PFSK-1 (cell line): Measurements from ENCODE around the gene STK40.

ENCODE experiments used
- POLR2AphosphoS5 ChIP-seq: IDR thresholded peaks from 2 replicates; pipeline ENCODE4 v1.6.1; 2012; ENCODE audit warnings: low read depth, mild to moderate bottlenecking, control low read depth, low read length, moderate library complexity
- TAF1 ChIP-seq: IDR thresholded peaks from 2 replicates; pipeline ENCODE4 v1.6.1; 2012; ENCODE audit warnings: low read length, control low read depth, borderline replicate concordance; ENCODE audit not compliant: insufficient read depth

DNA sequence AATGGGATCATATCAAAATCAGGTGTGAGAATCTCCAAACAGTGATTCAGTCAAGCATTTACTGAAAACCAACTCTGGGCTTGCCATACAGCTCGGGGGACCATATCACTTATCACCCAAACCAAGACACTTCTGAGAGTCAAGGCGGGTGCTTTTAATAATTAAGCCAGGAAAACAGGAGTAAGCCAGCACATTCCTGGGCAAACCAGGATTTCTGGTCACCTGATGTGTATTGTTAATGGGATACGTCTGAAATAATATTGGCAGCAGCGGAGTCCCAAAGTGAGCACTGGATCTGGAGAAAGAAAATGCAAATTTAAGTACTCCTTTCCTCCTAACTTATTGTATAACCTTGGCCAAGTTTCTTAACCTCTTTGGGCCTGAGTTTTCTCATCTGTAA lies 46.9 kb upstream of the STK40 start:
- no peak for TF ChIP-seq POLR2AphosphoS5
- TF ChIP-seq TAF1: no peak
